MM.1S (cell line): ENCODE measurements around the gene SENP1.

Experiments
- DNase-seq: peaks from one replicate; pipeline ENCODE4 v3.0.0-alpha.2; 2015
- H2AFZ ChIP-seq: fragments of 300-600 bp; sonication (generic); 2 replicates; pipeline ENCODE4 v1.6.0; 2016; ENCODE audit warnings: antibody characterized with exemption, low read length
- H3F3A ChIP-seq: fragments of 300-600 bp; sonication (generic); 2 replicates; pipeline ENCODE4 v1.6.1; 2016; ENCODE audit warnings: mild to moderate bottlenecking, antibody characterized with exemption, low read length, moderate library complexity, mixed read lengths; ENCODE audit not compliant: insufficient read depth
- H3K27ac ChIP-seq: fragments of 300-600 bp; sonication (generic); 2 replicates; pipeline ENCODE4 v1.5.1; 2016; ENCODE audit warnings: mild to moderate bottlenecking, low read length
- H3K27me3 ChIP-seq: fragments of 300-600 bp; sonication (generic); replicated peaks from 2 replicates; pipeline ENCODE4 v1.6.0; 2016; ENCODE audit warnings: low read length; ENCODE audit not compliant: insufficient read depth
- H3K36me3 ChIP-seq: fragments of 300-600 bp; sonication (generic); replicated peaks from 2 replicates; pipeline ENCODE4 v1.6.1; 2016; ENCODE audit warnings: mild to moderate bottlenecking, low read length, mixed read lengths; ENCODE audit not compliant: insufficient read depth
- H3K4me1 ChIP-seq: fragments of 300-600 bp; sonication (generic); 2 replicates; pipeline ENCODE4 v1.6.1; 2016; ENCODE audit warnings: low read length, mixed read lengths
- H3K4me2 ChIP-seq: fragments of 300-600 bp; sonication (generic); 2 replicates; pipeline ENCODE4 v1.6.0; 2016; ENCODE audit warnings: low read depth, low read length
- H3K4me3 ChIP-seq: fragments of 300-600 bp; sonication (generic); 2 replicates; pipeline ENCODE4 v1.5.1; 2016; ENCODE audit warnings: low read length, mixed read lengths
- H3K79me2 ChIP-seq: fragments of 300-600 bp; sonication (generic); 2 replicates; pipeline ENCODE4 v1.6.1; 2016; ENCODE audit warnings: mixed run types, low read length, mixed read lengths
- H3K9ac ChIP-seq: fragments of 300-600 bp; sonication (generic); 2 replicates; pipeline ENCODE4 v1.6.1; 2016; ENCODE audit warnings: low read length, mixed read lengths
- H3K9me2 ChIP-seq: fragments of 300-600 bp; sonication (generic); replicated peaks from 2 replicates; pipeline ENCODE4 v1.6.1; 2016; ENCODE audit warnings: mild to moderate bottlenecking, low read length, mixed read lengths; ENCODE audit not compliant: insufficient read depth
- H3K9me3 ChIP-seq: fragments of 300-600 bp; sonication (generic); replicated peaks from 2 replicates; pipeline ENCODE4 v1.6.1; 2016; ENCODE audit warnings: mild to moderate bottlenecking, low read length, mixed read lengths; ENCODE audit not compliant: insufficient read depth
- H4K20me1 ChIP-seq: fragments of 300-600 bp; sonication (generic); 2 replicates; pipeline ENCODE4 v1.6.1; 2016; ENCODE audit warnings: mild to moderate bottlenecking, low read length, moderate library complexity, mixed read lengths; ENCODE audit not compliant: insufficient read depth
- CTCF ChIP-seq: fragments of 300-600 bp; sonication (generic); IDR thresholded peaks from 2 replicates; pipeline ENCODE4 v1.5.1; 2016; ENCODE audit warnings: antibody characterized with exemption, low read length, mixed read lengths
- EZH2 ChIP-seq: fragments of 300-600 bp; sonication (generic); optimal IDR thresholded peaks from 2 replicates; pipeline ENCODE3; 2017; ENCODE audit warnings: low read depth, mild to moderate bottlenecking, antibody characterized with exemption, low read length, mixed read lengths
- EZH2phosphoT487 ChIP-seq: fragments of 300-600 bp; sonication (generic); IDR thresholded peaks from 2 replicates; pipeline ENCODE4 v1.6.1; 2018; ENCODE audit warnings: antibody characterized with exemption, low read length

The SENP1 gene

GRCh38 chr12:48143898-48144297 is 38.0 kb upstream of the SENP1 start:
- Histone ChIP-seq H3K27me3 (no peaks in the 10 kb centered on the region), H3K27ac (no peak overlapping the region), H3K9me3 (no peaks in the 10 kb centered on the region), H3K9me2 (no peaks in the 10 kb centered on the region), H3F3A (no peaks in the 10 kb centered on the region), H3K4me3 (no peak overlapping the region), H4K20me1 (no peaks in the 10 kb centered on the region), H2AFZ (no peak overlapping the region), H3K4me2 (no peak overlapping the region), H3K36me3 (peaks cover 19% of the 10 kb centered on the region; the same call in 1 of the 2 replicates), H3K9ac (no peak overlapping the region), H3K79me2 (no peaks in the 10 kb centered on the region), H3K4me1 (no peaks in the 10 kb centered on the region)
- no peak for TF ChIP-seq EZH2
- TF ChIP-seq CTCF, result no peak
- no peak for TF ChIP-seq EZH2phosphoT487
- no peak for DNase-seq

GRCh38 chr12:48142818-48143674 is 37.2 kb upstream of the SENP1 start:
- Histone ChIP-seq H3K4me1 (no peaks in the 10 kb centered on the region), H3K36me3 (peaks cover 19% of the 10 kb centered on the region; the same call in 1 of the 2 replicates), H4K20me1 (no peaks in the 10 kb centered on the region), H3K9ac (no peak overlapping the region), H3K9me3 (no peaks in the 10 kb centered on the region), H2AFZ (no peak overlapping the region), H3K9me2 (no peaks in the 10 kb centered on the region), H3K4me3 (no peak overlapping the region), H3K79me2 (no peaks in the 10 kb centered on the region), H3F3A (no peaks in the 10 kb centered on the region), H3K4me2 (no peak overlapping the region), H3K27me3 (no peaks in the 10 kb centered on the region), H3K27ac (no peak overlapping the region)
- TF ChIP-seq CTCF (no peak), EZH2 (no peak), EZH2phosphoT487 (no peak)
- no peak for DNase-seq

- no peaks in the 10 kb centered on the region for H3K27me3 ChIP-seq
- no peaks in the 10 kb centered on the region for H3K79me2 ChIP-seq
- H3K4me3 ChIP-seq, result no peak overlapping the region
- DNase-seq, result no peak
- H3K4me2 ChIP-seq, result no peak overlapping the region
- no peaks in the 10 kb centered on the region for H3K9me2 ChIP-seq
- H3K4me1 ChIP-seq, result no peaks in the 10 kb centered on the region
- no peaks in the 10 kb centered on the region for H3K9me3 ChIP-seq
- H2AFZ ChIP-seq, result no peak overlapping the region
- TF ChIP-seq EZH2phosphoT487 (no peak), EZH2 (no peak), CTCF (no peak)
- no peak overlapping the region for H3K9ac ChIP-seq
- no peaks in the 10 kb centered on the region for H4K20me1 ChIP-seq
- no peaks in the 10 kb centered on the region for H3F3A ChIP-seq
- no peak overlapping the region for H3K27ac ChIP-seq
- H3K36me3 ChIP-seq, result peaks cover 8% of the 10 kb centered on the region; the same call in 1 of the 2 replicates
Observed at GRCh38 chr12:48135027-48135426, 29.1 kb upstream of the SENP1 start.
